K562 (cell line): Measurements from ENCODE around the gene NAGLU. TPM values are rescaled to one million over a fixed set of nuclear protein-coding genes. Genes with fewer than 3 reads are reported as not detected.

Experiments
- CHD1 ChIP-seq: fragments of 200-600 bp; sonication (generic); IDR thresholded peaks from one replicate; pipeline ENCODE4 v1.6.1; 2012; ENCODE audit warnings: mild to moderate bottlenecking, moderate library complexity, low read length, inconsistent platforms
- DPF2 ChIP-seq: fragments of 450-650 bp; IDR thresholded peaks from 2 replicates; pipeline ENCODE4 v1.6.1; 2016
- HMG20A ChIP-seq: fragments of 450-650 bp; formaldehyde crosslinking; conservative IDR thresholded peaks from 2 replicates; pipeline ENCODE4 v1.4.0; 2020; ENCODE audit warnings: mild to moderate bottlenecking, mixed read lengths
- ILK ChIP-seq: fragments of 450-650 bp; IDR thresholded peaks from 2 replicates; pipeline ENCODE4 v1.6.1; 2016; ENCODE audit warnings: missing genetic modification characterization, low read depth, mild to moderate bottlenecking, missing compliant biosample characterization, moderate library complexity, borderline replicate concordance
- KAT7 ChIP-seq: sonication (generic); formaldehyde crosslinking; IDR thresholded peaks from 2 replicates; pipeline ENCODE4 v1.8.0; 2022; ENCODE audit warnings: missing genetic modification reagents, mild to moderate bottlenecking, borderline replicate concordance
- KDM2B ChIP-seq: fragments of 250-450 bp; sonication (Bioruptor Pico); IDR thresholded peaks from 2 replicates; pipeline ENCODE4 v1.8.0; 2021; ENCODE audit warnings: mild to moderate bottlenecking, moderate library complexity
- MYC ChIP-seq, 2 experiments: fragments of 250-450 bp in 1 of 2; sonication (Bioruptor Pico) in 1 of 2; IDR thresholded peaks; 2 replicates each; pipeline versions ENCODE4 v1.5.1 to v1.6.1; 2012 to 2021; ENCODE audit warnings: low read depth in 2 of 2, borderline replicate concordance in 1 of 2, improper control_type of control experiment in 1 of 2, low read length in 1 of 2, mild to moderate bottlenecking in 1 of 2, moderate library complexity in 1 of 2
- NR2F6 ChIP-seq: fragments of 450-650 bp; formaldehyde crosslinking; IDR thresholded peaks from 2 replicates; pipeline ENCODE4 v1.4.0; 2020; ENCODE audit warnings: mild to moderate bottlenecking
- NR4A1 ChIP-seq, 2 experiments: fragments of 250-450 bp in 1 of 2; fragments of 450-650 bp in 1 of 2; sonication (Bioruptor Pico) in 1 of 2; IDR thresholded peaks; 2 replicates each; pipeline versions ENCODE4 v1.4.0 to v1.6.1; 2016 to 2020; ENCODE audit warnings: mild to moderate bottlenecking in 2 of 2, missing compliant biosample characterization in 1 of 2, missing genetic modification characterization in 1 of 2, moderate library complexity in 1 of 2
- OTX1 ChIP-seq: fragments of 450-650 bp; formaldehyde crosslinking; IDR thresholded peaks from 2 replicates; pipeline ENCODE4 v1.4.0; 2022; ENCODE audit warnings: mild to moderate bottlenecking
- RHOXF2B ChIP-seq: fragments of 250-450 bp; sonication (Bioruptor Pico); conservative IDR thresholded peaks from 2 replicates; pipeline ENCODE4 v1.5.1; 2021
- ZKSCAN3 ChIP-seq: fragments of 250-450 bp; sonication (Bioruptor Pico); IDR thresholded peaks from 2 replicates; pipeline ENCODE4 v1.4.0; 2020
- ZNF212 ChIP-seq: fragments of 450-650 bp; formaldehyde crosslinking; IDR thresholded peaks from 2 replicates; pipeline ENCODE4 v1.4.0; 2020; ENCODE audit warnings: mild to moderate bottlenecking
- polyA plus RNA-seq, 8 experiments: library from polyadenylated mRNA; depleted of rRNA in 4 of 8; stranded (reverse) in 5 of 8; unstranded in 3 of 8; fragments of >200 nt; fragmentation: Nextera tagmentation in 2 of 8; fragmentation: Illumina TruSeq in 1 of 8; extraction: Ambion mirVana in 2 of 8; extraction: Trizol in 1 of 8; gene quantifications; 2 replicates each; pipeline versions ENCODE4 v1.2.1 to v1.2.3, GENCODE V29; 2011 to 2014; ENCODE audit warnings: inconsistent platforms in 1 of 8, missing spikeins in 1 of 8
- total RNA-seq, 7 experiments: library from RNA; depleted of rRNA in 6 of 7; stranded (reverse); fragments of >200 nt in 6 of 7; fragmentation: Illumina TruSeq in 2 of 7; extraction: Trizol in 2 of 7; gene quantifications; 2 replicates each; pipeline versions ENCODE4 v1.2.1 to v1.2.3, GENCODE V29; 2011 to 2021; ENCODE audit warnings: low replicate concordance in 1 of 7
- TF ChIP-seq, protein P1 (sequence below): fragments of 450-650 bp; IDR thresholded peaks from 2 replicates; pipeline ENCODE4 v1.6.1; 2017; ENCODE audit warnings: antibody characterized with exemption, mild to moderate bottlenecking
- TF ChIP-seq, protein P2 (sequence below): fragments of 250-450 bp; sonication (Bioruptor Pico); IDR thresholded peaks from 2 replicates; pipeline ENCODE4 v1.4.0; 2020
- TF ChIP-seq, protein P3 (sequence below), 2 experiments: fragments of 450-650 bp in 1 of 2; sonication (generic) in 1 of 2; formaldehyde crosslinking in 1 of 2; IDR thresholded peaks in 1 of 2; conservative IDR thresholded peaks in 1 of 2; 2 replicates each; pipeline versions ENCODE4 v1.6.1 to v1.8.1; 2016 to 2023; ENCODE audit warnings: mild to moderate bottlenecking in 2 of 2, moderate library complexity in 2 of 2, inconsistent platforms in 1 of 2, missing genetic modification reagents in 1 of 2
- TF ChIP-seq, protein P4 (sequence below): fragments of 250-450 bp; sonication (Bioruptor Pico); IDR thresholded peaks from 2 replicates; pipeline ENCODE4 v1.5.0; 2021; ENCODE audit warnings: mild to moderate bottlenecking, borderline replicate concordance

The NAGLU gene
- total and polyA plus RNA-seq, 9 of the 15 experiments (the other 6 are each of a cell fraction or from before 2014, with no cell fraction given), result 0.04 to 21.5 (median 8.5) TPM

DNA sequence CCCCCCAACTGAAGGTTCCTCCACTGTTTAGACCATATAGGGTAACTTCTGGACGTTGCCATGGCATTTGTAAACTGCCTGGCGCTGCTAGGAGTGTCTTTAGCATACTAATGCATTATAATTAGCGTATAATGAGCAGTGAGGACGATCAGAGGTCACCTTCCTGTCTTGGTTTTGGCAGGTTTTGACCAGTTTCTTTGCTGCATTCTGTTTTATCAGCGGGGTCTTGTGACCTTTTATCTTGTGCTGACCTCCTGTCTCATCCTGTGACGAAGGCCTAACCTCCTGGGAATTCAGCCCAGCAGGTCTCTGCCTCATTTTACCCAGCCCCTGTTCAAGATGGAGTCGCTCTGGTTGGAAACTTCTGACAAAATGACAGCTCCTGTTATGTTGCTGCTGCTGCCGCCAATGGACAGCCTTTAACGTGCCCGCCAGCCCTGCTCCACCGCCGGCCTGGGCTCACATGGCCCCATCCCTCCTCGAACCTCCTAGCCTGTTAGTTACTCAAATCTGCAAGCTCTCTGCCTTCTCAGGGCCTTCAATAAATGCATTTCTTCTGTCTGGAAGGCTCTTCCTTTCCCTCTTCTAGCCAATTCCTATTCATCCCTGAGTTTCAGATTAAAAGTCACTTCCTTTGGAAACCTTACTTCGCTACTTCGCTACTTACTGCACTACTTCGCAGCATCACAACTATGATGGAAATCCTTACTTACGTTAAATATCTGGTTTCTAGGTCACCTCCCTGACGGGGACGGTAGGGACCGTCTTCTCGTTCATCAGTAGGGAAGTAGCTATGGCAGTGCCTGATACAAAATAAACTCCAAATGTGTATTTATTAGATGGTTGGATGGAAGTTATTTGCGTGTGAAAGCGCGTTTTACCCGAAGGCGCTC is 640 bp upstream of the NAGLU start (continued):
- TF ChIP-seq, protein P1, sequence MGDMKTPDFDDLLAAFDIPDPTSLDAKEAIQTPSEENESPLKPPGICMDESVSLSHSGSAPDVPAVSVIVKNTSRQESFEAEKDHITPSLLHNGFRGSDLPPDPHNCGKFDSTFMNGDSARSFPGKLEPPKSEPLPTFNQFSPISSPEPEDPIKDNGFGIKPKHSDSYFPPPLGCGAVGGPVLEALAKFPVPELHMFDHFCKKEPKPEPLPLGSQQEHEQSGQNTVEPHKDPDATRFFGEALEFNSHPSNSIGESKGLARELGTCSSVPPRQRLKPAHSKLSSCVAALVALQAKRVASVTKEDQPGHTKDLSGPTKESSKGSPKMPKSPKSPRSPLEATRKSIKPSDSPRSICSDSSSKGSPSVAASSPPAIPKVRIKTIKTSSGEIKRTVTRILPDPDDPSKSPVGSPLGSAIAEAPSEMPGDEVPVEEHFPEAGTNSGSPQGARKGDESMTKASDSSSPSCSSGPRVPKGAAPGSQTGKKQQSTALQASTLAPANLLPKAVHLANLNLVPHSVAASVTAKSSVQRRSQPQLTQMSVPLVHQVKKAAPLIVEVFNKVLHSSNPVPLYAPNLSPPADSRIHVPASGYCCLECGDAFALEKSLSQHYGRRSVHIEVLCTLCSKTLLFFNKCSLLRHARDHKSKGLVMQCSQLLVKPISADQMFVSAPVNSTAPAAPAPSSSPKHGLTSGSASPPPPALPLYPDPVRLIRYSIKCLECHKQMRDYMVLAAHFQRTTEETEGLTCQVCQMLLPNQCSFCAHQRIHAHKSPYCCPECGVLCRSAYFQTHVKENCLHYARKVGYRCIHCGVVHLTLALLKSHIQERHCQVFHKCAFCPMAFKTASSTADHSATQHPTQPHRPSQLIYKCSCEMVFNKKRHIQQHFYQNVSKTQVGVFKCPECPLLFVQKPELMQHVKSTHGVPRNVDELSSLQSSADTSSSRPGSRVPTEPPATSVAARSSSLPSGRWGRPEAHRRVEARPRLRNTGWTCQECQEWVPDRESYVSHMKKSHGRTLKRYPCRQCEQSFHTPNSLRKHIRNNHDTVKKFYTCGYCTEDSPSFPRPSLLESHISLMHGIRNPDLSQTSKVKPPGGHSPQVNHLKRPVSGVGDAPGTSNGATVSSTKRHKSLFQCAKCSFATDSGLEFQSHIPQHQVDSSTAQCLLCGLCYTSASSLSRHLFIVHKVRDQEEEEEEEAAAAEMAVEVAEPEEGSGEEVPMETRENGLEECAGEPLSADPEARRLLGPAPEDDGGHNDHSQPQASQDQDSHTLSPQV, result peak; percentile 100
- TF ChIP-seq DPF2 (peak; percentile 47; the same call in 1 of the 2 replicates), NR2F6 (peak; percentile 64; the same call in 1 of the 2 replicates), ZKSCAN3 (CRISPR knock-in tag) (peak; percentile 70), MYC (IDR thresholded peaks at IDR 0.05; ENCODE audit: low read depth, low read length) (no peak), MYC (CRISPR knock-in tag; IDR thresholded peaks at IDR 0.05; ENCODE audit: borderline replicate concordance, low read depth) (peak; percentile 91; the same call in 1 of the 2 replicates), NR4A1 (CRISPR knock-in tag; IDR thresholded peaks at IDR 0.05) (peak; percentile 99), NR4A1 (tag; IDR thresholded peaks at IDR 0.05) (peak; percentile 99), KDM2B (0 out of 2 replicates have a peak, but pooled peaks have one; percentile 82), HMG20A (CRISPR knock-in tag) (no peak), CHD1 (no peak), RHOXF2B (peak; percentile 96), ZNF212 (CRISPR knock-in tag) (peak; percentile 89; the same call in 1 of the 2 replicates), OTX1 (CRISPR knock-in tag) (peak; percentile 94), ILK (tag) (peak; percentile 74; the same call in 1 of the 2 replicates), KAT7 (CRISPR knock-in tag) (no peak)
- TF ChIP-seq, protein P2, sequence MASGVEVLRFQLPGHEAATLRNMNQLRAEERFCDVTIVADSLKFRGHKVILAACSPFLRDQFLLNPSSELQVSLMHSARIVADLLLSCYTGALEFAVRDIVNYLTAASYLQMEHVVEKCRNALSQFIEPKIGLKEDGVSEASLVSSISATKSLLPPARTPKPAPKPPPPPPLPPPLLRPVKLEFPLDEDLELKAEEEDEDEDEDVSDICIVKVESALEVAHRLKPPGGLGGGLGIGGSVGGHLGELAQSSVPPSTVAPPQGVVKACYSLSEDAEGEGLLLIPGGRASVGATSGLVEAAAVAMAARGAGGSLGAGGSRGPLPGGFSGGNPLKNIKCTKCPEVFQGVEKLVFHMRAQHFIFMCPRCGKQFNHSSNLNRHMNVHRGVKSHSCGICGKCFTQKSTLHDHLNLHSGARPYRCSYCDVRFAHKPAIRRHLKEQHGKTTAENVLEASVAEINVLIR, result peak; percentile 89
- TF ChIP-seq, protein P3, sequence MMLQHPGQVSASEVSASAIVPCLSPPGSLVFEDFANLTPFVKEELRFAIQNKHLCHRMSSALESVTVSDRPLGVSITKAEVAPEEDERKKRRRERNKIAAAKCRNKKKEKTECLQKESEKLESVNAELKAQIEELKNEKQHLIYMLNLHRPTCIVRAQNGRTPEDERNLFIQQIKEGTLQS (IDR thresholded peaks at IDR 0.05), result no peak
- TF ChIP-seq, protein P3 (CRISPR knock-in tag; conservative IDR thresholded peaks at IDR 0.05), result peak; percentile 75; the same call in 1 of the 2 replicates
- TF ChIP-seq, protein P4, sequence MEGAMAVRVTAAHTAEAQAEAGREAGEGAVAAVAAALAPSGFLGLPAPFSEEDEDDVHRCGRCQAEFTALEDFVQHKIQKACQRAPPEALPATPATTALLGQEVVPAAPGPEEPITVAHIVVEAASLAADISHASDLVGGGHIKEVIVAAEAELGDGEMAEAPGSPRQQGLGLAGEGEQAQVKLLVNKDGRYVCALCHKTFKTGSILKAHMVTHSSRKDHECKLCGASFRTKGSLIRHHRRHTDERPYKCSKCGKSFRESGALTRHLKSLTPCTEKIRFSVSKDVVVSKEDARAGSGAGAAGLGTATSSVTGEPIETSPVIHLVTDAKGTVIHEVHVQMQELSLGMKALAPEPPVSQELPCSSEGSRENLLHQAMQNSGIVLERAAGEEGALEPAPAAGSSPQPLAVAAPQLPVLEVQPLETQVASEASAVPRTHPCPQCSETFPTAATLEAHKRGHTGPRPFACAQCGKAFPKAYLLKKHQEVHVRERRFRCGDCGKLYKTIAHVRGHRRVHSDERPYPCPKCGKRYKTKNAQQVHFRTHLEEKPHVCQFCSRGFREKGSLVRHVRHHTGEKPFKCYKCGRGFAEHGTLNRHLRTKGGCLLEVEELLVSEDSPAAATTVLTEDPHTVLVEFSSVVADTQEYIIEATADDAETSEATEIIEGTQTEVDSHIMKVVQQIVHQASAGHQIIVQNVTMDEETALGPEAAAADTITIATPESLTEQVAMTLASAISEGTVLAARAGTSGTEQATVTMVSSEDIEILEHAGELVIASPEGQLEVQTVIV (CRISPR knock-in tag), result peak; percentile 83
